Jurkat, Clone E6-1 (cell line): Measurements from ENCODE around the gene STYK1.
A peak's percentile ranks its signal among the peaks of the same experiment; 100 is the strongest.
"Not testable (repeated sequence)": the region's sequence is repeated elsewhere in the genome, so short reads cannot be mapped to it uniquely, and the experiment has no call there.

Experiments used
- DNase-seq: peaks from one replicate; pipeline ENCODE4 v3.0.0-alpha.2; 2011; ENCODE audit warnings: low read depth, low spot score
- H3K4me3 ChIP-seq: 2 replicates; pipeline ENCODE4 v1.5.1; 2011; ENCODE audit warnings: mild to moderate bottlenecking, low read length, control low read depth, moderate library complexity

The STYK1 gene

DNA sequence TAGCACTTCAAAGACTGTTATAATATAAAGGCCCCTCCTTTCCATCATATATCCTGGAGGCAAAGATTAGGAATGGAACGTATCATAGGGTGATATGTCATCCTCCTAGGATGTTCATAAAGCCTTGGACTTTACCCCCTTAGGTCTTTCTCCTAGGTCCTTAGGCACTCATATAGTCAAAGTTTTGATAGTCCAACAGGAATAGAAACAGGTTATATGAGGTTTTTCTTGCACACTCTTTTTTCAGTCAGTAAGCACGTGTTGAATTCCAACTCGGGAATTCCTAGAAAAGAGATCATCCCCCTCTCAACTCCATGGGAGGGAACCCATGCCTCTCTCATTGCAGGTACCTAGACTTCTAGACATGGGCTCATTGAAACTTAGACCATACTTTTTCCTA lies 40.3 kb downstream of the STYK1 start:
- DNase-seq = no peak
- no peak overlapping the region for H3K4me3 ChIP-seq

DNA sequence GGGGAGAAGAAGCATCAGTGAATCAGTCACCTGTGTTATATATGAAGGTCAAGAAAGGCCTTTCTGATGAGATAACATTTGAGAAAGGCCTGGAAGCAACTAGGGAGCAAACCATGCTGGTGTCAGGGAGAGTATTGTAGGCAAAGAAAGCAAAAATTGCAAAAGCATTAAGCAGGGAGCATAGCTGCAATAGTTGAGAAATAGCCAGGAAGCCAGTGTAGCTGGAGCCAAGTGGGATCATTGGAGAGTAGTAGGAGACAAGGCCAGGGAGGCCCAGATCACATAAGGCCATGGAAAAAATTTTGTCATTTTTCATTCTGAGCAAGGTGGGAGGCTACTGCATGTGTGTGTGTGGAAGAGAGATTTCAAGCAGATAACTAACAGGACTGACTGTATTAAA lies 41.6 kb downstream of the STYK1 start:
- DNase-seq = no peak
- no peak overlapping the region for H3K4me3 ChIP-seq

DNA sequence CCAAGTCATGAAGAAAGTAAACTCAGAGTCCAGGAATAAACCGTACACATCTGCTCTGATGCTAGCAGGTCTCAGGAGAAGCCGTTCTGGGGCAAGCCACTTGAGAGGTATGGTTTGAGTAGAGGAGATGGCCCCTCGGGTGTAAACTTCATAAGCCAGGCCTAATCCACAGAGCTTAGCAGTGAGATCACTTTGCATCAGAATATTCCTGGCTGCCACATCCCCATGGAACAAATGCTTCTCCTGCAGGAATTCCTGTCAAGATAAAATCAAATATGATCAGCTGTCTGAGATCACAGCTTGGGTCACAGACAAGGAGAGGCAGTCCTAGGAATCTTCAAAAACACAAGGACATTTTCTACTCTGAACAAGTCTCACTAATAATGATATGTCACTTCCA lies 49.2 kb downstream of the STYK1 start:
- no peak overlapping the region for H3K4me3 ChIP-seq
- no peak for DNase-seq

DNA sequence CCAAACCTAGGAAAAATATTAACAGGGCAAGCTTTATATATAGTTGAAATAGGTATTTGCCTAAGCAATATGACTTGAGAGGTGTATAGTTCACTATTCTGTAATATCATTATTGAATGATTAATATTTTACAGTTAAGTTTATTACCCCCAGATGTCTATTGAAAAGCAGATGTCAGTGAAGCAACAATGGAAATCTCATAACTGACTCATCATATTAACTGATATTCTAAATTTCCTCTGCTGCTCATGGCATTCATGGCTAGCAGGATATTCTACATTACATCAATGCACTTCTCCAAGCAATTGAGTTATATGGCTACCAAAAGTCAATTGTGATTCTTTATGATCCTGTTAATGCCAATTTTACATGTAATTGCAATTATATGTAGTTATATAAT lies 50.7 kb downstream of the STYK1 start:
- DNase-seq = no peak
- H3K4me3 ChIP-seq = no peak overlapping the region

DNA sequence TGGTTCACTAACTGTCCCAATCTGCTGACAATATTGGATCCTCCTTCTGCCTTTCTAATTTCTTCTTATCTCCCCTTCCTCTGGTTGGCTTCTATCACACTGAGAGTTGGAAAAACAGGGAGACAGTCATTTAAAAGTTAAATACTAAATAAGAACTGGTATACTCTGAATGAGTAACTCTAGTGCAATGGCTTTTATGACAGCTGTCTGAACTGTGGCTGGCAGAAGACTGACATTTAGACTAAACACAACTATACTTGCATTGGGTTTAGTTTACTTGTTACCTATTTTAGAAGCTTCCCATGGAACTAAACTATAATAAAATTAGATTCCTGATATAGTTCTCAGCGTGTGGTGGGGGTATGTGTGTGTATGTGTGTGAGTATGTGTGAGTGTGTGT lies 52.6 kb downstream of the STYK1 start:
- no peak overlapping the region for H3K4me3 ChIP-seq
- no peak for DNase-seq

DNA sequence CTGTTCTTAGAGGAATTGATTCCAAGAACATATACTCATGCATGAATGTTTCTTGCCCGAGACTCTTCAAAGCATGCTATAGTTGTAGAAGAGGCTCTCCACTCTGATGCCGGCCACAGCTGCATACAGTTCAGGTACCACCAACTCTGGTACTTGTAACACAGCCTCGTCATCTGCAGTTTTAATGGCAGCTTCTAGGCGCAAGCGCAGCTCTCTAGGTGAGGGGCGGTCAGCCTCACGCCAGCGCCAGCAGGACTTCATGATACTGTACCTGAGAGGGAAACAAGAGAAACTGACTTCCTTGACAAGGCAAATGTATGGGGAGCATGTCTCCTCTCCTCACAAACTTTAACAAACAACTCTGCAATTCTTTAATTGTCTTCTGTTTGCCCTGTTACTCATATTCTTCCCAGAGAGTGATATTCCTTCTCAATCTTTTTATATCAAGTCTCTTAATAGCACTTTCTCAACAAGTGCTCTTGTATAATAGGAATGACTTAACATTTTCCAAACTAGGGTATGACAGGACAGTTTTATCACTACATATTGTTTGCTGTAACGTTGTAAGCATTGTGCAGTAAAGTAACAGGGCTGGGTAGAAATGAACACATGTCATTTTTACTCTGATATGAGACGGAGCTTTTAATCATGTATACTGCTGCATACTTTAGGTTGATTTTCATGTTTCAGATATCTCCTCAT lies 53.6 kb downstream of the STYK1 start:
- H3K4me3 ChIP-seq = no peak overlapping the region
- DNase-seq = no peak

DNA sequence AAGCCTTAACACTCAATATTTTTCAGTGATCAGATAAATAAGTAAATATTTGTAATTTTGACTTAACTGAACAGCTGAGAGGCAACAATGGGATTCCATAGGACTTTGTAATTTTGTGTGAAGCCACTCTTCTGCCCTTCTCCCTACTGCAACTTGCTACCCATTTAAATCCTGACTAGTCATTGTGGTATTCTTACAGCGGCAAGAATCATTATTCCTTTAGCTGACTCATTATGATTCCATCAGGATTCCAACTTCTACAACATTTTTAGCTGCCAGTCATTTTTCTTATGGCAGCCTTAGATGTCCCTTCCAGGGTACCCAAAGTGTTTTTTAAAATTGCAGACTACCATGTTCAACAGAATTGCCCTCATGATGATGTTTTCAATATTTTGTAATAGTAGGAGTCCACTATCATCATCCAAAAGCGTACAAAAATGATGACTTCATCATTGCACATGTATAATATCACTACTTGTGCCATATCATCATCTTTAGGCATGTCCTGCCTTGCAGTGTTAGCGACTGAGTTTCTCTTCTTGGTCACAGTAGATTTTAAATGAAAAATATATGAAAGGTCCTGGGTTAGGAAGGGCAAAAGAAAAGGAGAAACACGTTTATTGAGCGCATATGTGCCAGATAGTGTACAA lies 55.4 kb downstream of the STYK1 start:
- no peak for DNase-seq
- no peak overlapping the region for H3K4me3 ChIP-seq

DNA sequence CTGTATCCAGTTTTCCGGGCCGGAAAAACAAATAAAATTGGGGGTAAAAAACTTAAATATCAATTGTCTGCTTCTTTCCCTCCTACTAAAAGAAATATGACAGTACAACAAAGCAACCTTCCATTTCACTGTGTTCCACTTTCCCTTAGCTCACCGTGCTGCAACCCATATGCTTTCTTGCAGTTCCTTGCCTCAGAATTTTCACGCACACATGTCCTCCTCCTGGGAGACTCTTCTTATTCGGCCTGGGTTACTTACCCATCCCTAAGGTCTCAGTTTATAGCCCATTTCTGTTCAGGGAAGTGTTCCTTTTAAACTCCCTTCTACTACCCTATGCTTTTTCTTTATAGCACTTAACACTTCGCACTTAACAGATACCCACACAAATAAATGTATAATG lies 56.0 kb downstream of the STYK1 start:
- no peak overlapping the region for H3K4me3 ChIP-seq
- DNase-seq = no peak

DNA sequence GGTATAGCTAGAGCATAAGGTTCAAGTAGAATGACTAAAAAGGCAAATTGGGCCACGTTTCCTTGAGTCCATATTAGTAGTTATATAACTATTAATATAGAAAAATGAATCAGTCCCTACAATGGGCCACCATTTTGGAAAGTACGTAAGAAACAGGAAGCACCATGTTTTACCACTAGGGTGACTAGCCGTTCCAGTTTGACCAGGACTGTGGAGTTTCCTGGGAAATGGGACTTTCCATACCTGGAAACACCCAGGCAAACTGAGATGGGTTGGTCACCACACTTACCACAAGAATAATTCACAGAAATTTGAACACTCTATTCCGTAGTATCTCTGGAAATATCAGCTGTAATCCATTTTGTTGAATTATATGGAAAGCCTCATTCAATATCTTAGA lies 58.3 kb downstream of the STYK1 start:
- DNase-seq = no peak

DNA sequence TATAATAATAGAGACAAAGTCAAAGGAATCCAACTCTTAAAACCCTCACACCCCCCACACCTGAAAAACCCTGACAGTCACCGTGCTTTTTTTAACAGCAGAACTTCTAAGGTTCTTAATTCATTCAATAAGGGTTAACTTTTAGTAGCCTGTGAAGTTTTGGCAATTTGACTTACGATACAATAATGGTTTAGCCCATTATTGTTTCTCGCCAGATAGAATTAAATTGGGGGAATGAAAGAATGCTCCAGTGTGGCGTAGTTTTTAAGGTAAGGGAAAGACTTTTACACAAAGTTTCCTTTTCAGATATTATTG lies 59.8 kb downstream of the STYK1 start:
- peak overlapping the region; percentile 90 for H3K4me3 ChIP-seq
- no peak for DNase-seq

More for the DNA sequence above, 58.3 kb downstream of the STYK1 start:
- H3K4me3 ChIP-seq = no peak overlapping the region

DNA sequence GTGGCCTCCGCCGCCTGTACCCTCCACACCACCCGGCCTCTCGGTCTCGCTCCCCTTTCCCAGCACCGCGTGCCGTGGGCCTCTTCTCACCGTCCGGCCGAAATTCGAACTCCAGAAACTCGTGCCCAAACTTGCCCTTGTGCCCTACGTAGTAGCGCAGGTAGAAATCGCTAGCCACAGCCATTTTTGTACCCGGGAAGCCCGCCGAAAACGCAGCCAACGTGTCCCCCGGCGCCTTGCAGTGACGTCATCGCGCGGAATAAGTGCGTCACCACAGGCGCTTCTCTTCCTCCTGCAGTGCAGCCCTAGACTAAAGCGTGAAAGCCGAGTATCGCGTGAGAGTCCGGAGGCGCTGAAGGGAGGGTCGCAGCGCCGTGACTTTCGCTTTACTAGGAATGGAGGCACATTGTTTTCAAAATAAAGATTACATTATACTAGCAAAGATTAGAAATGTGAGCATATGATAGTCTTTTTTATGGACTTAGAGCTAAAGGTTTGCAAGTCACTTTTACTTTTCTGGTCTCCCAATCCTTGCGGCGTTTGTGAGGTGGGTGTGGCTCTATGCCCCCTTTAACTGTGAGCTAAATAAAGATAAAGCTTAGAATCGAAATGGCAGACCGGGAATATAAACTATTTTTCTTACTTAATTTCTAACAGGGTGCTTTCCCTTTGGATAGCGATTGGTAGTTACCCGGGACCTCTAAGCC lies 60.4 kb downstream of the STYK1 start, which contains the start of gene MAGOHB:
Gene MAGOHB, minus strand, starts transcription at position 261 of the 707 bp plus-strand sequence. Its CDS starts 77 bp downstream, at position 184.
- peak; percentile 95 for DNase-seq
- H3K4me3 ChIP-seq = peak within 1 kb of the TSS; percentile 90

DNA sequence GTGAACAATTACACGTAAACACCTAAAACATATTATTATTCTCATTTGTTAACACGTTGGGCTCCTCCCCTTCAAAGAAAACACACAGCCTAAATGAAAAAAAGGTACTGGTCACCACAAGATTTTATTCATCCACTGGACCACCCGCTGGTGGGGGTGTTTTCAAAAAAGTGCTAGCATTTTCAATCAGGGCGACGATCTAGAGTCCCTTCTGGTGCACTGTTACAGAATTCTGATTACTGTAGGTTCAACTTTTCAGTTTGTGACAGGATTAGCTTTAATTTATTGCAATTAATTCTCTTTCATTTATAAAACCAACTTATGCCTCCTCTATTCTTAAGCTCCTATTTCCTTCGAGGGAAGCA lies 60.9 kb downstream of the STYK1 start:
- DNase-seq = no peak
- peak overlapping the region; percentile 90 for H3K4me3 ChIP-seq

DNA sequence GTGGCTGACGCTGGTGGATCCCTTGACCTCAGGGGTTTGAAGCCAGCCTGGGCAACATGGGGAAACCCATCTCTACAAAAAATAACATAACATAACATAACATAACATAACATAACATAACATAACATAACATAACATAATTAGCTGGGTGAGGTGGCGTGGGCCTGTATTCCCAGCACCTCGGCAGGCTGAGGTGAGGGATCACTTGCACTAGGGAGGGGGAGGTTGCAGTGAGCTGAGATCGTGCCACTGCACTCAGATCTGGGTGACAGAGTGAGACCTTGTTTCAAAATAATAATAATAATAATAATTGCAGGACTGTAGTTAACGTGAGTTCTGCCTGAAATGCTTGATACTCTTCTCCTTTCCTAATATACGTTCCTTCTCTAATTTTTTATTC lies 61.7 kb downstream of the STYK1 start:
- no peak for DNase-seq
- peak overlapping the region; percentile 90 for H3K4me3 ChIP-seq

DNA sequence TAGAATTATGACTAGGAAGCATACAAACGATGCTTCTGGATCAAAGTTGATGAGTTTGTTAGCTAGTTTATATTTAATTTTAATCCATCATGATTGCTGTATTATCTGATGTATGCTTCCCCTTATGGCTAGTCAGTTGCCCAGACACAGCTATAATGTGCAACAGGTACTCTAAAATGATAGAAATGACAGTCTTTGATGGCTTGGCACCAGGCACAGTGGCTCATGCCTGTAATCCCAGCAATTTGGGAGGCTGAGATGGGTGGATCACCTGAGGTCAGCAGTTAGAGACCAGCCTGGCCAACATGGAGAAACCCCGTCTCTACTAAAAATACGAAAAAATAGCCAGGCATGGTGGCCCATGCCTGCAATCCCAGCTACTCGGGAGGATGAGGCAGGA lies 62.6 kb downstream of the STYK1 start:
- DNase-seq, H3K4me3 ChIP-seq: not testable (repeated sequence)

DNA sequence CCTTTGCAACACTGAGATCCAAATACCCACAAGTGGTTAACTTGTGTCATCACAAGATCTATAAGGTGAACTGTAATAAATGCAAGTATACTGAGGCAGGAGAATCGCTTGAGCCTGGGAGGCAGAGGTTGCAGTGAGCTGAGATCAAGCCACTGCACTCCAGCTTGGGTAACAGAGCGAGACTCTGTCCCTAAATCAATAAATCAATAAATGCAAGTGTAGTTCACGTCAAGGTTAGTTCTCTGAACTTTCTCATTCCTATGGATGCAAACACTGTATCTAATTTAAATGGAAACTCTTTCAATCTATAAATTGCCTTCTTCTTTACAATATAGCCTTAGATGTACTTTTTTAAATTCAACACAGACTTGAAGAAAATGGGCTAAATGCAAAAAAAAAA lies 63.7 kb downstream of the STYK1 start:
- no peak for DNase-seq
- no peak overlapping the region for H3K4me3 ChIP-seq

DNA sequence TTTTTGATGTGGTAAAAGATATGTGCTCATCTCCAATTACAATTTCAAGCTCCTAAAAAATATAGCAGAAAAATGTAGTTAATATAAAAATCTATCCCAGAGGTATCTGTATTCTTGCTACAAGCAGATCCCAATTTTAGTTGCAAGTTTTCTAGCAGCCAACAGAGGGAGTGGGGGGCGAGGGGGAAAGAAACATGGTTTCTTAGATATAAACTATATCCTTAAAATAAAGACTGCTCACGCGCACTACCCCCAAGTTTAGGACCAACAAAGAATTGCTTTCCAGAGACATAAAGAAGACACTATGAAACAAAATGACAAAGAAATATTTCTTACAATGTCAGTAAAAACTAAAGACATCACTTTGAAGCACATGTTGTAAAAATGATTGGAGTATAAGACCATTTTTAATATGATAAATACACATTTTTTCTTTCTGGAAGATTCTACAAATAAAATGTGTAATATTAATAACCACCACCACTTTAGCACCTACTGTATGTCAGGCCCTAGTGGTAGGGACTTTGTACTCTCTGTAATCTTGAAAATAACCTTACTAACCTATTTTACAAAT lies 65.9 kb downstream of the STYK1 start:
- DNase-seq = peak; percentile 37
- H3K4me3 ChIP-seq = no peak overlapping the region

DNA sequence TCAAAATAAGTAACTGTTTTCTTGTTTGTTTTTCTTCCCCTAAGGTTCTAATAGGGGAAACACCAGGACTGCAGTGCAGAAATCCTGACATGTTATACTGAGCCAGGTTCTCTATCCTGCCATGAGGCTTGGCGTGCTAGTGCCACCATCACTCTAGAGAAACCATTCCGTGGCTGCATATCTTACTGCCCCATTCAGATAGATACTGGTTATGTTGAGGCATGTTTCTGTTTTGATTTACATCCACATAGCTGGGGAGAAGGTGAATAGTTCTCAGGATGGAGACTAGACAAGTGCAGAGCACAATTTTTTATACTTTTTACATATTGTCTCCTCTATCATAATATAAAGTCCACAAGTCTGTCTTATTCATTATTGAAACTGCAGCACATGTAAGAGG lies 72.0 kb downstream of the STYK1 start:
- no peak for DNase-seq
- H3K4me3 ChIP-seq = no peak overlapping the region

DNA sequence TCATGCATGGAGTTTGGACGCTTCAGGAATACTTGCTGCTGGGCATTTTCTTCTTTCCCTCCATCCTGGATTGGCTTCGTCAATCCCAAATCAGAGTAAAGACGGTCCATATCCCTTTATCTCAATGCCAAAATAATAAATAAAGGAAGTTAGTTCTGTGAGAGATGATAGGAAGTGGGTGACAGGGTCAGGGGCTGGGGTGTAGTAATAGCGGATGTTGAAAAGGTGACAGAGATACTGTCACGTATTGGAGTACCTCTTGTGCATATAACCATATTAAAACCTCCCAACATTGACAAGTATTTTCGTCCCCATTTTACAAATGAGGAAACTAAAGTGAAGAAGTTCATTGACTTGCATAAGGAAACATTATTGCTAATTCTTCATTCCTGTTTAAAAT lies 72.9 kb downstream of the STYK1 start:
- no peak for DNase-seq
- H3K4me3 ChIP-seq = no peak overlapping the region

DNA sequence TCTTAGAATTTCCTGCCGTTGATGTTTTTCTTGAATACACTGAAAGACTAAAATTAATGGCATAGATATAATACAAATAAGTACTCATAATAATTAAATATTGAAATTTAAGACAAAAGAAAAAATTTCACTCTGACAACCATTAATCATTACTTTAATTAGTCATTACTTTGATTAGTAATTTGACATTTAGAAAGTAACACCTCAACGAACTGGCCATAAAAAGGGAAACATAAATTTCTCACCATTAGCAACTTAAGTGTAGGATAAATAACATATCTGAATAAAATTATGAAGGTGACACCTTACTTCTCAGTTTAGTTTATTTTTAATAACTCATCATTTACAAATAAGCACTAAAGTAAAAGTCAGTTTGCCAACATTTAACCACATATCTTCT lies 78.0 kb downstream of the STYK1 start:
- H3K4me3 ChIP-seq = no peak overlapping the region
- DNase-seq = no peak

DNA sequence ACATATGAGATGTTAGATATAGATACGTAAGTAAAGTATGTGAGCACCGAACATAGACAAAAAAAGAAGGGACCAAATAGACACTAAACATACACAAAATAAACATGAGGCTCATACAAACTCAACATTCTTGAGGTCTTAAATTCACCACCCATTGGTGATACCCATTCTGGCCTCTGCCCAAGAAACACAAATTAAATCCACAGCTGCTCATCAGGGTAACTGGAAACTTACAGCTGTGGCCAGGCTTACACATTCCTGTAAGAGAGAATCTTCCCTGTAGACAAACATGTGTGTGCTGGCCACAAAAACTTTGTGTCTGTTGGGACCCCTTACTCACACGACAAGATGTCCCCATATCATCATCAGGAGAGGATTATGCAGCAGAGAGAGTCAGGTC lies 82.9 kb downstream of the STYK1 start:
- H3K4me3 ChIP-seq = no peak overlapping the region
- no peak for DNase-seq
